ENCODE results near the gene OCA2. TPM values are rescaled to one million over a fixed set of nuclear protein-coding genes. Genes with fewer than 3 reads are reported as not detected.

Gene OCA2
- total RNA-seq, 1 donor from 2014 or later = 1.0 TPM

DNA sequence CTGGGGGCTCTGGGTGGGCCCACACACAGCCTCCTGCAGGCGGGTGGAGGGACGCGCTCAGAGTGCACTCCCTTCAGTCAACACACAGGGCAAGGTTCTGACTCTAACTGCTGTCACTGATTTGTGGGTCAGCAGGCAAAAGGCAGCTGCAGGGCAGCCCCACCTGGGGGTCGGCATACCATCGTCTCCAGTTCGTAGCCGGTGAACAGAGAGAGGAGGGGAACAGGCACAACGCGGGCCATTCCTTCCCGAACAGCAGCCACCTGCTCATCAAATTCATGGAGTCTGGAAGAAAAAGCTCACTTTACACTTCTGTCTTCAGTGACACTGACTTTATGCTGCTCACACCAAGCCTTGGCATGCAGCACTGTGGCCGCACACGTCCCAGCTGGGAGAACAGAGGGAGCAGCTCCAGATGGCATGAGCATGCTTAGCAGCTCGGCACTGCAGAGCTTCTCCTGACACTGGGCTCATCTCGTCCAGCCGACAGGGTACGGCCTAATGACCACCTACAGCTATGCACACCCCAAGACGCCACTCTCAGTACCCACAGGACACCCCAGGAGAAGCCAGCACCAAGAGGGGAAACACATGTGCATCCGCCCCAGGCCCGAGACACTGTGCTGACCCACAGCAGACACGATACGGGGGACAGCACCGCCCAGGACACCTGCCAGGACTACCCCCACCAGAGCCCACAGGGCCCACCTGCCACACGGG lies 14.4 kb upstream of the OCA2 start:
- Mint-ChIP-seq H3K36me3 (peaks cover 42% of the 10 kb centered on the region), H3K4me3 (no peak overlapping the region), H3K9me3 (no peaks in the 10 kb centered on the region), H3K4me1 (no peaks in the 10 kb centered on the region), H3K27me3 (ENCODE audit: low read depth) (peaks cover 5% of the 10 kb centered on the region), H3K27ac (no peak overlapping the region)
- no peak for DNase-seq (ENCODE audit: low spot score in 2 of 2, unreplicated experiment in 2 of 2)
- TF ChIP-seq, protein P1, sequence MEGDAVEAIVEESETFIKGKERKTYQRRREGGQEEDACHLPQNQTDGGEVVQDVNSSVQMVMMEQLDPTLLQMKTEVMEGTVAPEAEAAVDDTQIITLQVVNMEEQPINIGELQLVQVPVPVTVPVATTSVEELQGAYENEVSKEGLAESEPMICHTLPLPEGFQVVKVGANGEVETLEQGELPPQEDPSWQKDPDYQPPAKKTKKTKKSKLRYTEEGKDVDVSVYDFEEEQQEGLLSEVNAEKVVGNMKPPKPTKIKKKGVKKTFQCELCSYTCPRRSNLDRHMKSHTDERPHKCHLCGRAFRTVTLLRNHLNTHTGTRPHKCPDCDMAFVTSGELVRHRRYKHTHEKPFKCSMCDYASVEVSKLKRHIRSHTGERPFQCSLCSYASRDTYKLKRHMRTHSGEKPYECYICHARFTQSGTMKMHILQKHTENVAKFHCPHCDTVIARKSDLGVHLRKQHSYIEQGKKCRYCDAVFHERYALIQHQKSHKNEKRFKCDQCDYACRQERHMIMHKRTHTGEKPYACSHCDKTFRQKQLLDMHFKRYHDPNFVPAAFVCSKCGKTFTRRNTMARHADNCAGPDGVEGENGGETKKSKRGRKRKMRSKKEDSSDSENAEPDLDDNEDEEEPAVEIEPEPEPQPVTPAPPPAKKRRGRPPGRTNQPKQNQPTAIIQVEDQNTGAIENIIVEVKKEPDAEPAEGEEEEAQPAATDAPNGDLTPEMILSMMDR (IDR thresholded peaks at IDR 0.05; ENCODE audit: unreplicated experiment) = no peak

DNA sequence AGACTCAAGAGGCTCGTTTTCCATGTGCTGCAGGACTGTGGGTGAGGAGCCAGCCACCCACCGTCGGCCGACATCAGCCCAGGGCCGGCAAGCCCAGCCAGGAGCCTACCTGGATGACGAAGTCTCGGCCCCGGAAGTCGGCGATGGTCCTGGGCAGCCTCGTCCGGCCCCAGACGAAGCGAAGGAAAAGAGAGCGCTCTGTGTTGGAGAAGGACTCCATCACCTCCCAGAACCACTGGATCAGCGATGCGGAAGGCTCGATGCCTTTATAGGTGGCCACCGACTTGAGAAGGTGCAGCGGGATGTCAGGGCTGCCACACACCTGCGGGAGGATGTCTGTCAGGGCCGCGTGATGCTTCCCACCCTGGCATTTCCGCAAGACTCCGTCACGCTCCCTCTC lies 13.8 kb upstream of the OCA2 start:
- Mint-ChIP-seq H3K27ac (no peak overlapping the region), H3K36me3 (peaks cover 42% of the 10 kb centered on the region), H3K4me3 (no peak overlapping the region), H3K4me1 (peaks cover 1% of the 10 kb centered on the region), H3K9me3 (no peaks in the 10 kb centered on the region), H3K27me3 (ENCODE audit: low read depth) (peaks cover 8% of the 10 kb centered on the region)
- DNase-seq (ENCODE audit: low spot score in 2 of 2, unreplicated experiment in 2 of 2) = no peak
- TF ChIP-seq, protein P1 (IDR thresholded peaks at IDR 0.05; ENCODE audit: unreplicated experiment) = no peak

DNA sequence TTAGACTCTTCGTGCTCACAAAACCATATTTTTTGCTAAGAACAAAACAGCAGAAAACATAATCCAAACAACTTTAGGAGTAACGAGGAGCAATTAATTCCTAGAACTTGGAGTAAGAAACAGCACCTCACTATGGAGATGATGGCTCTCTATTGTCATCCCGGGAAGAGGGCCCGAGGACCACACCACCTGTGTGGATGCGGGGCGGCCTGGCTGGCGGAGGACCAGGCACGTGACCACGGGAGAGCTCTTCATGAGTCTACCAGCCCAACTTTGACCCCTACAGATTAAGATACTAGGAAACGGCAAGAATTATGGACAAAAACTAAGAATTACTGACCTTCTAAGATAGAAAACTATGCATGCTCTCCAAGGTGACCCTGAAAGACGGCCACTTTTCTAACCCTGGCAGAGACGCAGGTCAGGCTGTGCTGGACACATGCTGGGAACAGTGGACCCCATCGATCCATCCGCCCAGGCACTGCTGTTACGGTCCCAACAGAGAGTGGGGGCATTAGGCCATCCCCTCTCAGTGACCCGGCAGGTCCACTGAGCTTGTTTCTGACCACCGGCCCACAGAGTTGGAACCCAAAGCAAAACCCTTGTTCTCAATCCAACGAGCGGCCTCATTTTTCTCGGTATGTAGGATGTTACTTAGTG lies 13.1 kb upstream of the OCA2 start:
- peaks cover 4% of the 10 kb centered on the region for H3K4me1 Mint-ChIP-seq
- H3K36me3 Mint-ChIP-seq = peaks cover 35% of the 10 kb centered on the region
- H3K9me3 Mint-ChIP-seq = no peaks in the 10 kb centered on the region
- no peak overlapping the region for H3K4me3 Mint-ChIP-seq
- no peak for DNase-seq (ENCODE audit: low spot score in 2 of 2, unreplicated experiment in 2 of 2)
- TF ChIP-seq, protein P1 (IDR thresholded peaks at IDR 0.05; ENCODE audit: unreplicated experiment) = no peak
- H3K27ac Mint-ChIP-seq = no peak overlapping the region
- H3K27me3 Mint-ChIP-seq (ENCODE audit: low read depth) = peaks cover 15% of the 10 kb centered on the region

DNA sequence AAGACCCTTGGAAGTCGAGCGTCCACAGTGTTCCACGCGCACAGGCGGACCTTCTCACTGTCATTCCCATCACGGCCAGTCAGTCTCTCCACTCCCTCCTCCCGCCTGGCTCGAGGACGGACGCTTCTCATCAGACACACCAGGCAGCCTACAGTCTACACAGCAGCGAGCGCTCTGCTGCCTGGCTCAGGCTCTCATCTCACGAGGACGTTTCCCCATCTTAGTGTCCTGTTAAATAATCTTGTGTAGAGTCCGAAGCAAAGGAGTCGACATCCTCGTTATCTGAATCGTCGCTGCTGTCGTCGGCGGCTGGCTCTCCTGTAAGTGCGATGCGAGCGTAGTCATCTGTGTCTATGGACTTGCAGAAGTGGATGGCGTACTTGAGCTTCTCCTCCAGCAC lies 12.4 kb upstream of the OCA2 start:
- no peak for DNase-seq (ENCODE audit: low spot score in 2 of 2, unreplicated experiment in 2 of 2)
- Mint-ChIP-seq H3K4me1 (peaks cover 7% of the 10 kb centered on the region), H3K4me3 (no peak overlapping the region), H3K27ac (no peak overlapping the region), H3K27me3 (ENCODE audit: low read depth) (peaks cover 17% of the 10 kb centered on the region), H3K9me3 (no peaks in the 10 kb centered on the region), H3K36me3 (peaks cover 35% of the 10 kb centered on the region)
- TF ChIP-seq, protein P1 (IDR thresholded peaks at IDR 0.05; ENCODE audit: unreplicated experiment) = no peak

DNA sequence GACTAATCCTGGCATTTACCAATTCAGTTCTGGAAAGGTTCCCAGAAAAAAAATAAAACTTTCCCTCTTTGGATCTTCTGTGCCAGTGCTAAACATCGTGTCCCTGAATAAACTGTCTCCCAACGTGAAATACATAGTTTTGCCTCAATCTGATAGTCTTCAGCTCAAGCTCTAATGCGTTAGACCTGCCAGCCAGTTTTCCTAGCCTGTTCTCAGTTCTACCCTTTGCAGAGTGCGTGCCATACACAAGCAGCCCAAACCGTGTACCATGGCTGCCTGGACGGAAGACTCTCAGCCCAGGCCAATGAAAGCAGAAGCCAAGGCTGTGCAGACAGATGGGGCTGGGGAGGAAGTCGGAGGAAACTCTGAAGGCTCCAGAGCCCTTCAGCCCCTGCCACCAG lies 11.4 kb upstream of the OCA2 start:
- Mint-ChIP-seq H3K36me3 (peaks cover 30% of the 10 kb centered on the region), H3K27me3 (ENCODE audit: low read depth) (peaks cover 24% of the 10 kb centered on the region), H3K27ac (no peak overlapping the region), H3K9me3 (no peaks in the 10 kb centered on the region), H3K4me3 (no peak overlapping the region), H3K4me1 (peaks cover 10% of the 10 kb centered on the region)
- TF ChIP-seq, protein P1 (IDR thresholded peaks at IDR 0.05; ENCODE audit: unreplicated experiment) = no peak
- no peak for DNase-seq (ENCODE audit: low spot score in 2 of 2, unreplicated experiment in 2 of 2)

Measured in mesothelial cell of epicardium (in vitro differentiated cells).